Measurements from ENCODE around the gene KIF2A. TPM values are rescaled to one million over a fixed set of nuclear protein-coding genes. Genes with fewer than 3 reads are reported as not detected.

Gene KIF2A
- total and polyA plus RNA-seq, 9 of the 15 experiments (the other 6 are each of a cell fraction or from before 2014, with no cell fraction given): 42.6 to 126 (median 77.6) TPM

- no peak for TF ChIP-seq ATF3 (IDR thresholded peaks at IDR 0.05)
- TF ChIP-seq ATF3 (CRISPR knock-in tag; conservative IDR thresholded peaks at IDR 0.05): peak; percentile 79; the same call in 1 of the 2 replicates
- TF ChIP-seq KLF10 (CRISPR knock-in tag; IDR thresholded peaks at IDR 0.05): no peak
- peak; percentile 51; the same call in 1 of the 2 replicates for TF ChIP-seq DMBX1 (CRISPR knock-in tag; IDR thresholded peaks at IDR 0.05; ENCODE audit: borderline replicate concordance)
- no peak for TF ChIP-seq ZNF57 (CRISPR knock-in tag; IDR thresholded peaks at IDR 0.05)
- TF ChIP-seq MGA (IDR thresholded peaks at IDR 0.05): peak; percentile 92
- TF ChIP-seq ZNF589 (CRISPR knock-in tag; IDR thresholded peaks at IDR 0.05; ENCODE audit: low read depth): no peak
- TF ChIP-seq ZBTB1 (CRISPR knock-in tag; IDR thresholded peaks at IDR 0.05; ENCODE audit: borderline replicate concordance, low read depth): 0 out of 2 replicates have a peak, but pooled peaks have one; percentile 63
- no peak for TF ChIP-seq SMARCA4 (IDR thresholded peaks at IDR 0.05)
- TF ChIP-seq USF1 (CRISPR knock-in tag; IDR thresholded peaks at IDR 0.05): peak; percentile 80
- no peak for TF ChIP-seq HNRNPUL1 (IDR thresholded peaks at IDR 0.05; ENCODE audit: low read length)
- TF ChIP-seq HNRNPH1 (optimal IDR thresholded peaks at IDR 0.05; ENCODE audit: low read depth, low read length): no peak
- TF ChIP-seq ZBTB26 (CRISPR knock-in tag; IDR thresholded peaks at IDR 0.05): no peak
Measured at GRCh38 chr5:62403411-62404250, 97.6 kb downstream of the KIF2A start, which contains the start of gene DIMT1 (continued).
